ENCODE data around the gene DCPS. TPM values are rescaled to one million over a fixed set of nuclear protein-coding genes. Genes with fewer than 3 reads are reported as not detected.

The DCPS gene
- total RNA-seq, 4 donors from 2014 or later: 15.1 to 23.4 (median 16.7) TPM

GRCh38 chr11:126350836-126351235 is 47.0 kb downstream of the DCPS start:
- no peak overlapping the region for H3K4me3 ChIP-seq (ENCODE audit: low read depth, poor library complexity, severe bottlenecking)
- no peak for DNase-seq (ENCODE audit: low spot score in 2 of 2)
- 63 to 72% methylated on average over 5 of the region's 5 CpGs for WGBS, 2 donors
- no peak for TF ChIP-seq POLR2A (IDR thresholded peaks at IDR 0.05)
- no peak for TF ChIP-seq CTCF (IDR thresholded peaks at IDR 0.05)
- intact Hi-C loops (cut with DNase I; ENCODE audit: low total_unique reads): no loop called here

GRCh38 chr11:126352163-126352562 is 48.3 kb downstream of the DCPS start:
- TF ChIP-seq CTCF (IDR thresholded peaks at IDR 0.05) (no peak), POLR2A (IDR thresholded peaks at IDR 0.05) (no peak)
- WGBS, 2 donors: 75 to 82% methylated on average over 3 of the region's 3 CpGs
- DNase-seq (ENCODE audit: low spot score in 2 of 2): no peak
- H3K4me3 ChIP-seq (ENCODE audit: low read depth, poor library complexity, severe bottlenecking): no peak overlapping the region
- intact Hi-C loops (cut with DNase I; ENCODE audit: low total_unique reads): no loop called here

- 79% methylated on average over 4 of the region's 4 CpGs for WGBS, 2 donors
These were observed 49.3 kb downstream of the DCPS start for GRCh38 chr11:126352934-126353801.

GRCh38 chr11:126354631-126355323 is 50.9 kb downstream of the DCPS start:
- intact Hi-C loops (cut with DNase I; ENCODE audit: low total_unique reads): no loop called here
- TF ChIP-seq POLR2A (IDR thresholded peaks at IDR 0.05) (no peak), CTCF (IDR thresholded peaks at IDR 0.05) (no peak)
- no peak for DNase-seq (ENCODE audit: low spot score in 2 of 2)
- 50 to 60% methylated on average over 13 to 15 of the region's 15 CpGs for WGBS, 2 donors
- H3K4me3 ChIP-seq (ENCODE audit: low read depth, poor library complexity, severe bottlenecking): peak overlapping the region; percentile 30

More at GRCh38 chr11:126352934-126353801, 49.3 kb downstream of the DCPS start:
- intact Hi-C loops (cut with DNase I; ENCODE audit: low total_unique reads): no loop called here
- DNase-seq (ENCODE audit: low spot score in 2 of 2): no peak
- TF ChIP-seq POLR2A (IDR thresholded peaks at IDR 0.05) (no peak), CTCF (IDR thresholded peaks at IDR 0.05) (no peak)
- no peak overlapping the region for H3K4me3 ChIP-seq (ENCODE audit: low read depth, poor library complexity, severe bottlenecking)

GRCh38 chr11:126355324-126355925 is 51.6 kb downstream of the DCPS start, which contains the start of gene ST3GAL4:
TSS of gene ST3GAL4 (plus strand) at chr11:126355686. CDS start at chr11:126406156, 50,470 bp downstream.
- DNase-seq (ENCODE audit: low spot score in 2 of 2): peak; percentile 51 to 94
- H3K4me3 ChIP-seq (ENCODE audit: low read depth, poor library complexity, severe bottlenecking): peak within 1 kb of the TSS; percentile 30
- WGBS, 2 donors: 1% methylated on average over 26 of the region's 71 CpGs
- TF ChIP-seq POLR2A (IDR thresholded peaks at IDR 0.05) (no peak), CTCF (IDR thresholded peaks at IDR 0.05) (no peak)
- intact Hi-C loops (cut with DNase I; ENCODE audit: low total_unique reads): no loop called here
